SK-N-MC (cell line): ENCODE measurements around the gene SH3RF3.

Experiments used
- DNase-seq: peaks from one replicate; pipeline ENCODE4 v3.0.0-alpha.2; 2011; ENCODE audit warnings: low read depth, low spot score
- H3K27ac ChIP-seq: fragments of 200-600 bp; sonication (generic); 2 replicates; pipeline ENCODE4 v1.5.1; 2016; ENCODE audit warnings: mixed run types
- H3K36me3 ChIP-seq: fragments of 200-600 bp; sonication (generic); 2 replicates; pipeline ENCODE4 v1.6.1; 2017; ENCODE audit warnings: antibody characterized with exemption, low read length, mixed read lengths; ENCODE audit not compliant: insufficient read depth
- H3K4me3 ChIP-seq: fragments of 200-600 bp; sonication (generic); 2 replicates; pipeline ENCODE4 v1.5.1; 2016
- H3K9ac ChIP-seq: fragments of 200-600 bp; sonication (generic); 2 replicates; pipeline ENCODE4 v1.8.0; 2017; ENCODE audit warnings: mixed run types, mixed read lengths; ENCODE audit not compliant: insufficient read length
- H3K9me3 ChIP-seq: fragments of 200-600 bp; sonication (generic); 2 replicates; pipeline ENCODE4 v1.6.1; 2017; ENCODE audit warnings: low read depth, mild to moderate bottlenecking, antibody characterized with exemption, low read length, moderate library complexity, mixed read lengths
- EZH2 ChIP-seq: fragments of 200-600 bp; sonication (generic); IDR thresholded peaks from one replicate; pipeline ENCODE4 v1.6.1; 2017; ENCODE audit warnings: antibody characterized with exemption
- FOXP2 ChIP-seq: optimal IDR thresholded peaks from 2 replicates; pipeline ENCODE3; 2011; ENCODE audit warnings: mild to moderate bottlenecking, moderate library complexity; ENCODE audit not compliant: insufficient read depth; ENCODE audit errors: extremely low read length, control extremely low read depth
- POLR2AphosphoS5 ChIP-seq: IDR thresholded peaks from 2 replicates; pipeline ENCODE4 v1.6.1; 2012; ENCODE audit warnings: mild to moderate bottlenecking, low read depth, low read length, borderline replicate concordance

SH3RF3 gene

GRCh38 chr2:109482361-109482861 lies 353.4 kb downstream of the SH3RF3 start:
- Histone ChIP-seq H3K4me3 (no peak overlapping the region), H3K9me3 (no peaks in the 10 kb centered on the region), H3K27ac (no peak overlapping the region), H3K9ac (no peak overlapping the region), H3K36me3 (no peaks in the 10 kb centered on the region)
- no peak for DNase-seq
- TF ChIP-seq POLR2AphosphoS5 (no peak), FOXP2 (no peak), EZH2 (no peak)

- Histone ChIP-seq H3K27ac (no peak overlapping the region), H3K4me3 (no peak overlapping the region), H3K9me3 (no peaks in the 10 kb centered on the region), H3K9ac (no peak overlapping the region), H3K36me3 (no peaks in the 10 kb centered on the region)
- TF ChIP-seq POLR2AphosphoS5 (no peak), FOXP2 (no peak), EZH2 (no peak)
- no peak for DNase-seq
These were observed 357.9 kb downstream of the SH3RF3 start for GRCh38 chr2:109486711-109487535.

DNA sequence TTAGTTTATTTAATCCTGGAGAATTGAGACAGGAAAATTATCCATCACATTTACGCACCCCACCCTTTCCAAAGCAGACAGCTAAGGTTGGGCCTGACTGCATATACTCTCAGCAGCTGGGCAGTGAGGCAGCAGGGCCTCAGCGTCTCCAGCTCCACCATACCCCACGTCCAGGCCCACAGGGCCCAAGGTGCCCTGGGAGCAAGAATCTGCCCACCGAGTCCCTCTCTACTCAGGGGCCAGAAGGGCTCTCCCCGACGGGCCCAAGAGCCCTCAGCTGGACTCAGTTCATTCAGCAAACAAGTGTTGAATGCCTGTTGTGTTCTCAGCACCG lies 358.5 kb downstream of the SH3RF3 start:
- no peak for DNase-seq
- TF ChIP-seq FOXP2, result no peak
- H3K9ac ChIP-seq, result no peak overlapping the region
- no peaks in the 10 kb centered on the region for H3K36me3 ChIP-seq
- H3K9me3 ChIP-seq, result no peaks in the 10 kb centered on the region
- no peak overlapping the region for H3K4me3 ChIP-seq
- H3K27ac ChIP-seq, result no peak overlapping the region

GRCh38 chr2:109487871-109488655 lies 359.1 kb downstream of the SH3RF3 start:
- DNase-seq, result no peak
- H3K9ac ChIP-seq, result no peak overlapping the region
- no peak for TF ChIP-seq POLR2AphosphoS5
- no peak for TF ChIP-seq FOXP2
- no peak for TF ChIP-seq EZH2
- H3K27ac ChIP-seq, result no peak overlapping the region
- no peaks in the 10 kb centered on the region for H3K36me3 ChIP-seq
- no peak overlapping the region for H3K4me3 ChIP-seq
- no peaks in the 10 kb centered on the region for H3K9me3 ChIP-seq

DNA sequence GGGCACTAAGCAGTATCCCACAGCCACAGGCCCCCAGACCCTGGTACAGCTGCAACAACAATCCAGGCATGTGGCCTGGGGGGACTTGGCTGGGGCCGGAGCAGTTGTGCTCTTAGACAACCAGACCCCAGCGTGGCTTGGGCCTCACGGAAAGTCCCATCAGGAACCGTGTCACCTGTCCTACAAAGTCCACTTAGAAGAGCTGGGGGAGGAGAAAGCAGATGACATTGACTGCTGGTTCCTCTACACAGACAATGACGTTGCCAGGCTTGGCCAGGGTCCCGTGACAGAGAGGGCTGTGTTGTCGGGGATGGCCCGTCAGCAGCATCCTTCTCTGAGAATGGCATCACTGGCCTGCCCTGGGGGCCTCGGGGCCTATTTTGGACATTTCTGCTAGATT lies 360.3 kb downstream of the SH3RF3 start:
- TF ChIP-seq FOXP2 (no peak), EZH2 (no peak), POLR2AphosphoS5 (no peak)
- no peak for DNase-seq
- Histone ChIP-seq H3K9ac (no peak overlapping the region), H3K36me3 (no peaks in the 10 kb centered on the region), H3K9me3 (no peaks in the 10 kb centered on the region), H3K27ac (no peak overlapping the region), H3K4me3 (no peak overlapping the region)

- H3K36me3 ChIP-seq, result no peaks in the 10 kb centered on the region
- DNase-seq, result no peak
- TF ChIP-seq FOXP2, result no peak
- no peak overlapping the region for H3K27ac ChIP-seq
- no peak overlapping the region for H3K4me3 ChIP-seq
- H3K9ac ChIP-seq, result no peak overlapping the region
- H3K9me3 ChIP-seq, result no peaks in the 10 kb centered on the region
These were observed 364.4 kb downstream of the SH3RF3 start for GRCh38 chr2:109493176-109493935.

DNA sequence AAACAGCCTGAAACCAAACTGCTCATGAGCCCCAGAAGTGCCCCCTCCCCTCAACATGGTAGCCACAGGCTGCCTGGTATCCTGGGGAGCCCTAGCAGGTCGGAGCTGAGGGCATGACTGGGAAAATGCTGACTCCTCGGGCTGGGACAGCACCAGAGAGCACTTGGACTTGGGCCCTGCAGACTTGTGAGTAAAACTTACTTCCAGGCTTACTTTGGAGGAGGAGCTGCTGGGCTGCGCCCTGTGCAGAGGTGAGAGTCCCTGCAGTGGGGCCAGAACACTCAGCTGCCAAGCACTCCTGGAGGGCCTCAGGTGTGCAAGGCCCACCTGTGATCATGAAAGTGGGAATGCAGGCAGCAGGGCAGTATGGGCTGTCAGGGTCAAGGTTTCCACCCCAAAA lies 365.3 kb downstream of the SH3RF3 start:
- H3K9me3 ChIP-seq, result no peaks in the 10 kb centered on the region
- no peak overlapping the region for H3K4me3 ChIP-seq
- TF ChIP-seq FOXP2, result no peak
- no peak for TF ChIP-seq EZH2
- TF ChIP-seq POLR2AphosphoS5, result no peak
- no peak overlapping the region for H3K9ac ChIP-seq
- H3K36me3 ChIP-seq, result no peaks in the 10 kb centered on the region
- DNase-seq, result no peak
- no peak overlapping the region for H3K27ac ChIP-seq

DNA sequence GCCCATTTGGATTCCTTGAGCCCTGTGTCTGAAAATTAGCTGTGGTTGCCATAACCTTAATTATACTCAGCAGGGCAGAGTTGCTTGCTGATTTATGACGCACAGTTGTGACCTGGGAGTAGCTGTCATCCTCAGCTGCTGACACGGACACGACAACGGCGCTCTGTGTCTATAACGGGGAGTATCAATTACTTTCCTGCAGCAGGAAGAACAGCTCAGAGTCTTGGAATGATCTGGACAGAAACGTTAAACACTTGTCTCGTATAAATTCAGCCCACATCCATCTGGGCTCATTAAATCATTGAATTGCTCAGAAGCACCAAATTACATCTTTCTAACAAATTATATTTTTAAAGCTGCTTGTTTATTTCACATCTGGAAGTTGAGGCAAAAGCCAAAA lies 368.5 kb downstream of the SH3RF3 start:
- Histone ChIP-seq H3K9ac (no peak overlapping the region), H3K36me3 (no peaks in the 10 kb centered on the region), H3K27ac (no peak overlapping the region), H3K4me3 (no peak overlapping the region), H3K9me3 (no peaks in the 10 kb centered on the region)
- TF ChIP-seq FOXP2 (no peak), EZH2 (no peak), POLR2AphosphoS5 (no peak)
- no peak for DNase-seq
